Left cardiac atrium (tissue), 4 donors: Measurements from ENCODE around the gene SLC25A34. TPM values are rescaled to one million over a fixed set of nuclear protein-coding genes. Genes with fewer than 3 reads are reported as not detected.
A peak's percentile ranks its signal among the peaks of the same experiment; 100 is the strongest.
"Not testable (repeated sequence)": the region's sequence is repeated elsewhere in the genome, so short reads cannot be mapped to it uniquely, and the experiment has no call there.

Experiments used
- ATAC-seq, 2 donors: fragments of 200-7000 bp; cut with Tn5 transposase; one replicate each; pipeline ENCODE4 v1.9.1; 2020; ENCODE audit warnings: mild to moderate bottlenecking in 2 of 2, moderate library complexity in 2 of 2
- DNase-seq: peaks from one replicate; pipeline ENCODE4 v3.0.0-alpha.2; 2020
- intact Hi-C, 2 donors: fragments of 100-400 bp; cut with DNase I; formaldehyde crosslinking; loops; one replicate each; pipeline versions ENCODE4 v1.14.1 to v1.15.1; 2022 to 2023
- long read RNA-seq: library from polyadenylated mRNA; unstranded; transcript quantifications from one replicate; pipeline ENCODE4 v2.0.0, GENCODE V29; 2021
- total RNA-seq, 2 donors: library from RNA; stranded (reverse); fragmentation: NEBNext Ultra II Directional; extraction: Animal tissue kit (Norgen Biotek cat#: 25700); gene quantifications; one replicate each; pipeline ENCODE4 v1.2.1, GENCODE V29; 2021
- donor health status: DM: no; HTN: yes; CAD: no.
- donor health status: DM: no; HTN: yes; CAD: no; lungs with severe emphysema.
- donor health status: DM: yes; HTN: yes; CAD: no.
- donor health status: Dilated cardiomyopathy.

The SLC25A34 gene
- 1 to 10 TPM; 5.4 to 7.3 TPM for total RNA-seq
- long read RNA-seq, transcript SLC25A34-201 (5 exons, 2,986 nt): major isoform, 16 of 18 reads
- long read RNA-seq, partial matches to known transcripts: 0 of 18 reads
- long read RNA-seq, other reads (novel, unspliced or antisense): 2 of 18 reads

- intact Hi-C loops: no loop called here
- ATAC-seq (peak; percentile 69 to 81), DNase-seq (peak; percentile 67)
Observed at GRCh38 chr1:15736038-15736891, at the start of gene SLC25A34. SLC25A34 (plus strand) TSS chr1:15736258; CDS start chr1:15736486, 228 bp downstream.

- intact Hi-C loops: no loop called here
- DNase-seq (no peak), ATAC-seq (no peak)
Observed at GRCh38 chr1:15687446-15687845, 48.6 kb upstream of the SLC25A34 start.

GRCh38 chr1:15690317-15690716 is 45.7 kb upstream of the SLC25A34 start:
- ATAC-seq (no peak), DNase-seq (no peak)
- intact Hi-C loops: no loop called here

GRCh38 chr1:15691434-15692032 is 44.5 kb upstream of the SLC25A34 start:
- ATAC-seq (peak; percentile 83 to 86), DNase-seq (peak; percentile 53)
- intact Hi-C loops: no loop called here

GRCh38 chr1:15692121-15692682 is 43.9 kb upstream of the SLC25A34 start:
- ATAC-seq (peak in 1 of 2 donors; percentile 57), DNase-seq (peak; percentile 41)
- intact Hi-C loops: no loop called here

- DNase-seq (no peak), ATAC-seq (peak; percentile 39 to 43)
- intact Hi-C loops: no loop called here
Observed at GRCh38 chr1:15693371-15693770, 42.7 kb upstream of the SLC25A34 start.

- ATAC-seq (peak; percentile 19 to 36), DNase-seq (no peak)
- intact Hi-C loops: no loop called here
Observed at GRCh38 chr1:15696956-15697521, 39.0 kb upstream of the SLC25A34 start.

GRCh38 chr1:15698201-15698600 is 37.9 kb upstream of the SLC25A34 start:
- DNase-seq (no peak), ATAC-seq (no peak)
- intact Hi-C loops: no loop called here

GRCh38 chr1:15699321-15699720 is 36.7 kb upstream of the SLC25A34 start:
- ATAC-seq, intact Hi-C loops, DNase-seq: not testable (repeated sequence)

GRCh38 chr1:15700508-15700907 is 35.5 kb upstream of the SLC25A34 start:
- intact Hi-C loops: no loop called here
- peak in 1 of 2 donors; percentile 4 for ATAC-seq
- no peak for DNase-seq

- ATAC-seq (no peak), DNase-seq (no peak)
- intact Hi-C loops: no loop called here
Observed at GRCh38 chr1:15701784-15702183, 34.3 kb upstream of the SLC25A34 start.

GRCh38 chr1:15702722-15703550 is 33.1 kb upstream of the SLC25A34 start:
- peak; percentile 44 for DNase-seq
- peak; percentile 42 to 51 for ATAC-seq
- intact Hi-C loops: no loop called here

- peak; percentile 91 to 96 for ATAC-seq
- intact Hi-C loops: no loop called here
Observed at GRCh38 chr1:15703562-15703961, 32.5 kb upstream of the SLC25A34 start.

GRCh38 chr1:15704526-15705183 is 31.4 kb upstream of the SLC25A34 start:
- DNase-seq (no peak), ATAC-seq (no peak)
- intact Hi-C loops: no loop called here

More at GRCh38 chr1:15703562-15703961, 32.5 kb upstream of the SLC25A34 start:
- DNase-seq: peak; percentile 89

- intact Hi-C loops: no loop called here
- DNase-seq (no peak), ATAC-seq (no peak)
Observed at GRCh38 chr1:15705184-15705566, 30.9 kb upstream of the SLC25A34 start.

- ATAC-seq: no peak
- DNase-seq: no peak
- intact Hi-C loops: no loop called here
Observed at GRCh38 chr1:15706751-15707150, 29.3 kb upstream of the SLC25A34 start.

- ATAC-seq: no peak
Observed at GRCh38 chr1:15707239-15707925, 28.7 kb upstream of the SLC25A34 start.

More at GRCh38 chr1:15707239-15707925, 28.7 kb upstream of the SLC25A34 start:
- no peak for DNase-seq
- intact Hi-C loops: no loop called here
